ENCODE results near the gene PLCG2.
"Not testable (repeated sequence)": the region's sequence is repeated elsewhere in the genome, so short reads cannot be mapped to it uniquely, and the experiment has no call there.

Gene PLCG2

GRCh38 chr16:81964808-81965207 lies 185.7 kb downstream of the PLCG2 start:
- Histone ChIP-seq H3K9ac (ENCODE audit: low read depth, low read length) (no peak overlapping the region), H3K4me1 (ENCODE audit: insufficient read depth, low read length) (no peaks in the 10 kb centered on the region), H3K9me3 (ENCODE audit: control insufficient read depth, insufficient read depth, low read length) (no peaks in the 10 kb centered on the region), H3K36me3 (ENCODE audit: insufficient read depth, low read length) (no peaks in the 10 kb centered on the region)

DNA sequence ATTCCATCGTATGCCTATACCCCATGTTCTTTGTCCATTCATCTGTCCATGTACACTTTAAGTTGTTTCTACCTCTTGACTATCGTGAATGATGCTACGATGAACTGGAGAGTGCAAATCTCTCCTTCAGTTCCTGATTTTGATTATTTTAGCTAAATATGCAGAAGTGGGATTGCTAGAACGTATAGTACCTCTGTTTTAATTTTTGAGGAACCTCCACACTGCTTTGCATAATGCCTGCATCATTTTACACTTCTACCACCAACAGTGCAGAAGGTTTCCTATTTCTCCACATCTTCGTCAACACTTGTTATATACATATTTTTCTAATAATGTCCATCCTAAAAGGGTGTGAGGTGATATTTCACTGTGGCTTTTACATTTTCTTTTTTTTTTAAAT lies 188.3 kb downstream of the PLCG2 start:
- no peaks in the 10 kb centered on the region for H3K4me1 ChIP-seq (ENCODE audit: insufficient read depth, low read length)
- no peak overlapping the region for H3K9ac ChIP-seq (ENCODE audit: low read depth, low read length)
- H3K9me3 ChIP-seq (ENCODE audit: control insufficient read depth, insufficient read depth, low read length) = 0 out of 2 replicates have a peak, but pooled peaks cover 2% of the 10 kb centered on the region
- no peaks in the 10 kb centered on the region for H3K36me3 ChIP-seq (ENCODE audit: insufficient read depth, low read length)

DNA sequence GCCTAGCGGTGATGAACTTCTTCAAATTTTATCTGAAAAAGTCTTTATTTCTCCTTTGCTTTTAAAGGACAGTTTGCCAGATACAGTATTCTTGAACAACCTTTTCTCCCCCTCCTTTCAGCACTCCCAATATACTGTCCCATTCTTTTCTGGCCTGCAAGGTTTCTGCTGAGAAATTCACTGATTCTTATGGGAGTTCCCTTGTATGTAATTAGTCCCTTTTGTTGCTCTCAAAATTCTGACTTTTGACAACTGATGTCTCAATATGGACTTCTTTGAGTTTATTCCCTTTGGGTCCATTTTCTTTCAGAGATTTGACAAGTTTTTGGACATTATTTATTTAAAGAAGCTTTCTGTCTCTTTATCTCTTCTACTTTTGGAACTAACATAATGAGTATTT lies 192.8 kb downstream of the PLCG2 start:
- Histone ChIP-seq H3K9me3 (ENCODE audit: control insufficient read depth, insufficient read depth, low read length) (peaks cover 10% of the 10 kb centered on the region), H3K4me1 (ENCODE audit: insufficient read depth, low read length) (no peaks in the 10 kb centered on the region), H3K36me3 (ENCODE audit: insufficient read depth, low read length) (no peaks in the 10 kb centered on the region), H3K9ac (ENCODE audit: low read depth, low read length) (no peak overlapping the region)

- H3K9ac ChIP-seq (ENCODE audit: low read depth, low read length) = no peak overlapping the region
- no peaks in the 10 kb centered on the region for H3K36me3 ChIP-seq (ENCODE audit: insufficient read depth, low read length)
- no peaks in the 10 kb centered on the region for H3K4me1 ChIP-seq (ENCODE audit: insufficient read depth, low read length)
- H3K9me3 ChIP-seq (ENCODE audit: control insufficient read depth, insufficient read depth, low read length) = peaks cover 13% of the 10 kb centered on the region
Measured at GRCh38 chr16:81973737-81974136, 194.6 kb downstream of the PLCG2 start.

- H3K9me3 ChIP-seq (ENCODE audit: control insufficient read depth, insufficient read depth, low read length) = peaks cover 13% of the 10 kb centered on the region
- H3K9ac ChIP-seq (ENCODE audit: low read depth, low read length) = no peak overlapping the region
- no peaks in the 10 kb centered on the region for H3K4me1 ChIP-seq (ENCODE audit: insufficient read depth, low read length)
- H3K36me3 ChIP-seq (ENCODE audit: insufficient read depth, low read length) = no peaks in the 10 kb centered on the region
Measured at GRCh38 chr16:81975637-81976036, 196.5 kb downstream of the PLCG2 start.

GRCh38 chr16:81977335-81977942 lies 198.3 kb downstream of the PLCG2 start:
- H3K9me3 ChIP-seq (ENCODE audit: control insufficient read depth, insufficient read depth, low read length) = peaks cover 11% of the 10 kb centered on the region
- H3K36me3 ChIP-seq (ENCODE audit: insufficient read depth, low read length); H3K9ac ChIP-seq (ENCODE audit: low read depth, low read length); H3K4me1 ChIP-seq (ENCODE audit: insufficient read depth, low read length): not testable (repeated sequence)

DNA sequence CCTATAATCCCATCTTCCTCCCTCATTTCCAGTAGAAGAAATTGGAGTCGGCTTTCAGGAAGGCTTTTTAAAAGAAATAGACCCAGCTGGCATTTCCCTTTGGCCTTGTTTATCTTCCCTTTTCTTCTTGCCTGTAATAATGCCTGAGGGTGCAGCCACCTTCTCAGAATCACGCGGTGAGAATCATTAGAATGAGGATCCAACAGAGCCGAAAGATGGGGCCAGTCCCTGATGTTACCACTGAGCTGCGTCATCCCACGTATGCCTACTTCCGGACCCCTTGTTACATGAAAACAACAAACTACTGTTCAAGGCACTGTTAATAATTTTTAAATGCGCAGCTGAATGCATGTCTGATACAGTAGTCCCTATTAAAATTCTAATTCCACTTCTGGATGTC lies 208.0 kb downstream of the PLCG2 start:
- H3K4me1 ChIP-seq (ENCODE audit: insufficient read depth, low read length) = no peaks in the 10 kb centered on the region
- no peaks in the 10 kb centered on the region for H3K9me3 ChIP-seq (ENCODE audit: control insufficient read depth, insufficient read depth, low read length)
- H3K36me3 ChIP-seq (ENCODE audit: insufficient read depth, low read length) = no peaks in the 10 kb centered on the region
- H3K9ac ChIP-seq (ENCODE audit: low read depth, low read length) = no peak overlapping the region

- Histone ChIP-seq H3K4me1 (ENCODE audit: insufficient read depth, low read length) (no peaks in the 10 kb centered on the region), H3K9me3 (ENCODE audit: control insufficient read depth, insufficient read depth, low read length) (no peaks in the 10 kb centered on the region), H3K36me3 (ENCODE audit: insufficient read depth, low read length) (no peaks in the 10 kb centered on the region), H3K9ac (ENCODE audit: low read depth, low read length) (no peak overlapping the region)
Measured at GRCh38 chr16:81987706-81988105, 208.6 kb downstream of the PLCG2 start.

- Histone ChIP-seq H3K9ac (ENCODE audit: low read depth, low read length) (no peak overlapping the region), H3K4me1 (ENCODE audit: insufficient read depth, low read length) (peaks cover 6% of the 10 kb centered on the region; the same call in 1 of the 2 replicates), H3K36me3 (ENCODE audit: insufficient read depth, low read length) (no peaks in the 10 kb centered on the region), H3K9me3 (ENCODE audit: control insufficient read depth, insufficient read depth, low read length) (no peaks in the 10 kb centered on the region)
Measured at GRCh38 chr16:81992859-81993258, 213.8 kb downstream of the PLCG2 start.

DNA sequence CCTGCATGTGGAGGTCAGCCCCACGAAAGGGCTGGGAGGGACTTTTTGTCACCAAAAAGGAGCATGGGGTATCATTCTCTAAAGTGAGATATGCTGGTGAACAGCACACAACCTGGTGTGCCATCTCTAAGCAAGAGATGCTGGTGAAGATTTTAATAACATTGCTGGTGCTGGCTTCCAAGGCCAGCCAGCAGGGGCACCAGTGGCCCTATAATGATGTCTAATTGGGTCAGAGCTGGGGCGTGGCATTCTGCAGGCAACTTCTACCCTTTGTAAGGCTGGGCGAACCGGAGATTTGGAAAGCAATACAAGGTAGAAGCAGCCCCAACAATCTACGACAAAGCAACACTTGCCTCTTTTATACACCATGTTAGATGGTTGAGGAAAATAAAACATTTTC lies 215.4 kb downstream of the PLCG2 start:
- Histone ChIP-seq H3K9ac (ENCODE audit: low read depth, low read length) (no peak overlapping the region), H3K9me3 (ENCODE audit: control insufficient read depth, insufficient read depth, low read length) (no peaks in the 10 kb centered on the region), H3K36me3 (ENCODE audit: insufficient read depth, low read length) (no peaks in the 10 kb centered on the region), H3K4me1 (ENCODE audit: insufficient read depth, low read length) (peaks cover 6% of the 10 kb centered on the region; the same call in 1 of the 2 replicates)

- no peaks in the 10 kb centered on the region for H3K36me3 ChIP-seq (ENCODE audit: insufficient read depth, low read length)
- peaks cover 6% of the 10 kb centered on the region; the same call in 1 of the 2 replicates for H3K4me1 ChIP-seq (ENCODE audit: insufficient read depth, low read length)
- H3K9ac ChIP-seq (ENCODE audit: low read depth, low read length) = no peak overlapping the region
- no peaks in the 10 kb centered on the region for H3K9me3 ChIP-seq (ENCODE audit: control insufficient read depth, insufficient read depth, low read length)
Measured at GRCh38 chr16:81995651-81996050, 216.6 kb downstream of the PLCG2 start.

- Histone ChIP-seq H3K9ac (ENCODE audit: low read depth, low read length) (no peak overlapping the region), H3K9me3 (ENCODE audit: control insufficient read depth, insufficient read depth, low read length) (no peaks in the 10 kb centered on the region), H3K36me3 (ENCODE audit: insufficient read depth, low read length) (no peaks in the 10 kb centered on the region), H3K4me1 (ENCODE audit: insufficient read depth, low read length) (peaks cover 6% of the 10 kb centered on the region; the same call in 1 of the 2 replicates)
Measured at GRCh38 chr16:81996664-81997509, 217.8 kb downstream of the PLCG2 start.

- Histone ChIP-seq H3K4me1 (ENCODE audit: insufficient read depth, low read length) (peaks cover 6% of the 10 kb centered on the region; the same call in 1 of the 2 replicates), H3K9me3 (ENCODE audit: control insufficient read depth, insufficient read depth, low read length) (no peaks in the 10 kb centered on the region), H3K36me3 (ENCODE audit: insufficient read depth, low read length) (no peaks in the 10 kb centered on the region), H3K9ac (ENCODE audit: low read depth, low read length) (no peak overlapping the region)
Measured at GRCh38 chr16:81997738-81998137, 218.6 kb downstream of the PLCG2 start.

DNA sequence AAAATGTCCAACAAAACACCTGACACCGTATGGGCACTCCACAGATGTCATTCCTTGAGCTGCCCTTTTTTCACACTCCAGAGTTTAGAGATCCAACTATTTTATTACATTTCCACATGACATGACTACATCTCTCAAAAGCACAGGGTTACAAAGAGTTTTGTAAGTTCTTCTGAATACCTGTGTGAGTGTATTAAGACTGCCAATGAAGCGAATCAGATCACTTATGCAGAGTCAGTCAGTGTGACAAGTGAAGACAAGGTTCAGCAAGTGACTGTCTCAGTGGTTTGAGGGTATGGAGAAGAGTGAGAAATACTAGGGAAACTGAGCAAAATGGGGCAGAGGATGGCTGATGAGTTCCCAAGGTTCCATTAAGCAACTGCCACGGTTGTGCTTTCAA lies 223.7 kb downstream of the PLCG2 start:
- Histone ChIP-seq H3K9ac (ENCODE audit: low read depth, low read length) (no peak overlapping the region), H3K36me3 (ENCODE audit: insufficient read depth, low read length) (no peaks in the 10 kb centered on the region), H3K9me3 (ENCODE audit: control insufficient read depth, insufficient read depth, low read length) (no peaks in the 10 kb centered on the region; the same call in 1 of the 2 replicates), H3K4me1 (ENCODE audit: insufficient read depth, low read length) (no peaks in the 10 kb centered on the region)

DNA sequence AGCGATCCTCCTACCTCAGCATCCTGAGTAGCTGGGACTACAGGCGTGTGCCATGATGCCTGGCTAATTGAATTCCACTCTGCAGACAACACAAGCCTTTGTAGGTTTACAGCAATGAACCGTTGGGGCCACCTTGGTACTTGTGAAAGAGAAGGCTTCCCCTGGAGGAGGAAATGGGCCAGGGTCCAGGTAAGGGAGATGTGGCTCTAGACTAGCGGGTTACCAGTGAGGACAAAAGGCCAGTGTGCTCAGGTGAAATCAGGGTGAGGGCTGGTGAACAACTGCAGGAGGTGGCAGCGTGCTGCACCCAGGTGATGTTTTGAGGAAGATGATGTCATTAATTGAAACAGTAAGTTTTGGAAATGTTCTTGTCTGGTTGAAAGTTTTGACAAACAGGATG lies 225.5 kb downstream of the PLCG2 start:
- no peak overlapping the region for H3K9ac ChIP-seq (ENCODE audit: low read depth, low read length)
- H3K9me3 ChIP-seq (ENCODE audit: control insufficient read depth, insufficient read depth, low read length) = peaks cover 3% of the 10 kb centered on the region
- H3K4me1 ChIP-seq (ENCODE audit: insufficient read depth, low read length) = no peaks in the 10 kb centered on the region
- H3K36me3 ChIP-seq (ENCODE audit: insufficient read depth, low read length) = no peaks in the 10 kb centered on the region
